HepG2 (cell line): ENCODE results near the gene STAMBPL1. TPM values are rescaled to one million over a fixed set of nuclear protein-coding genes. Genes with fewer than 3 reads are reported as not detected.
A peak's percentile ranks its signal among the peaks of the same experiment; 100 is the strongest.

Experiments used
- ATF7 ChIP-seq, 2 experiments: fragments of 450-650 bp in 1 of 2; sonication (generic) in 1 of 2; formaldehyde crosslinking in 1 of 2; IDR thresholded peaks; 2 replicates each; pipeline versions ENCODE4 v1.4.0 to v1.6.1; 2016 to 2020; ENCODE audit warnings: antibody characterized with exemption in 1 of 2, mild to moderate bottlenecking in 1 of 2, missing genetic modification reagents in 1 of 2
- CENPX ChIP-seq: sonication (generic); formaldehyde crosslinking; IDR thresholded peaks from 2 replicates; pipeline ENCODE4 v1.9.0; 2021; ENCODE audit warnings: mild to moderate bottlenecking, missing genetic modification reagents, moderate library complexity
- NFE2 ChIP-seq: sonication (generic); formaldehyde crosslinking; IDR thresholded peaks from 2 replicates; pipeline ENCODE4 v1.4.0; 2020; ENCODE audit warnings: missing genetic modification reagents
- PLSCR1 ChIP-seq: sonication (generic); formaldehyde crosslinking; IDR thresholded peaks from 2 replicates; pipeline ENCODE4 v1.5.0; 2020; ENCODE audit warnings: missing genetic modification reagents, mild to moderate bottlenecking, borderline replicate concordance
- SP1 ChIP-seq, 2 experiments: fragments of 450-650 bp in 1 of 2; sonication (generic) in 1 of 2; formaldehyde crosslinking in 1 of 2; IDR thresholded peaks; 2 replicates each; pipeline versions ENCODE4 v1.4.0 to v1.6.1; 2016 to 2020; ENCODE audit warnings: missing genetic modification reagents in 1 of 2
- TRIM24 ChIP-seq: sonication (generic); formaldehyde crosslinking; IDR thresholded peaks from 2 replicates; pipeline ENCODE4 v1.8.0; 2022; ENCODE audit warnings: mild to moderate bottlenecking, missing genetic modification reagents
- ZBTB42 ChIP-seq: sonication (generic); formaldehyde crosslinking; IDR thresholded peaks from 2 replicates; pipeline ENCODE4 v1.5.0; 2020; ENCODE audit warnings: mild to moderate bottlenecking, missing genetic modification reagents
- ZFY ChIP-seq: sonication (generic); formaldehyde crosslinking; IDR thresholded peaks from 2 replicates; pipeline ENCODE4 v1.4.0; 2020; ENCODE audit warnings: missing genetic modification reagents
- ZMAT3 ChIP-seq: sonication (generic); formaldehyde crosslinking; conservative IDR thresholded peaks from 2 replicates; pipeline ENCODE4 v1.7.0; 2021; ENCODE audit warnings: missing genetic modification reagents
- ZNF33A ChIP-seq: sonication (generic); formaldehyde crosslinking; IDR thresholded peaks from 2 replicates; pipeline ENCODE4 v1.5.1; 2020; ENCODE audit warnings: missing genetic modification reagents, mild to moderate bottlenecking, moderate library complexity, borderline replicate concordance
- ZNF747 ChIP-seq: sonication (generic); formaldehyde crosslinking; IDR thresholded peaks from 2 replicates; pipeline ENCODE4 v1.8.1; 2023; ENCODE audit warnings: missing genetic modification reagents, mild to moderate bottlenecking, borderline replicate concordance
- ZSCAN25 ChIP-seq: sonication (generic); formaldehyde crosslinking; IDR thresholded peaks from 2 replicates; pipeline ENCODE4 v1.8.0; 2022; ENCODE audit warnings: mild to moderate bottlenecking, missing genetic modification reagents
- ZSCAN31 ChIP-seq: sonication (generic); formaldehyde crosslinking; IDR thresholded peaks from 2 replicates; pipeline ENCODE4 v1.5.0; 2020; ENCODE audit warnings: low read depth, mild to moderate bottlenecking, missing genetic modification reagents
- polyA plus RNA-seq, 8 experiments: library from polyadenylated mRNA; depleted of rRNA in 3 of 8; stranded (reverse) in 7 of 8; unstranded in 1 of 8; fragments of >200 nt; fragmentation: Illumina TruSeq in 4 of 8; extraction: Trizol in 4 of 8; gene quantifications; 2 replicates each; pipeline versions ENCODE4 v1.2.1 to v1.2.3, GENCODE V29; 2011 to 2016; ENCODE audit warnings: low read depth in 4 of 8, missing spikeins in 1 of 8, mixed read lengths in 1 of 8; ENCODE audit not compliant: insufficient read depth in 1 of 8
- total RNA-seq, 5 experiments: library from RNA; depleted of rRNA; stranded (reverse); fragments of >200 nt; fragmentation: Illumina TruSeq; extraction: Trizol; gene quantifications; 2 replicates each; pipeline ENCODE4 v1.2.3, GENCODE V29; 2016; ENCODE audit warnings: low read depth in 1 of 5
- TF ChIP-seq, protein P1 (sequence below), 2 experiments: fragments of 450-650 bp in 1 of 2; sonication (generic) in 1 of 2; formaldehyde crosslinking in 1 of 2; IDR thresholded peaks; 2 replicates each; pipeline versions ENCODE4 v1.6.1 to v1.8.0; 2016 to 2022; ENCODE audit warnings: antibody characterized with exemption in 1 of 2, mild to moderate bottlenecking in 1 of 2, missing genetic modification reagents in 1 of 2
- TF ChIP-seq, protein P2 (sequence below): sonication (generic); formaldehyde crosslinking; IDR thresholded peaks from 2 replicates; pipeline ENCODE4 v1.5.1; 2020; ENCODE audit warnings: missing genetic modification reagents, mild to moderate bottlenecking, borderline replicate concordance
- TF ChIP-seq, protein P3 (sequence below): sonication (generic); formaldehyde crosslinking; IDR thresholded peaks from 2 replicates; pipeline ENCODE4 v1.9.0; 2021; ENCODE audit warnings: missing genetic modification reagents, borderline replicate concordance

Gene STAMBPL1
- total and polyA plus RNA-seq, 2 of the 13 experiments (the other 11 are each of a cell fraction or from before 2014, with no cell fraction given) = 1.4 to 1.5 TPM

GRCh38 chr10:88880282-88881076 is 434 bp downstream of the STAMBPL1 start (continued):
- TF ChIP-seq PLSCR1 (no peak), ZFY (CRISPR knock-in tag) (peak; percentile 61), ZMAT3 (CRISPR knock-in tag) (no peak), ZNF747 (CRISPR knock-in tag) (no peak), ATF7 (IDR thresholded peaks at IDR 0.05) (no peak), ATF7 (CRISPR knock-in tag; IDR thresholded peaks at IDR 0.05) (no peak), ZSCAN31 (CRISPR knock-in tag) (no peak), TRIM24 (no peak), ZSCAN25 (CRISPR knock-in tag) (peak; percentile 93), NFE2 (CRISPR knock-in tag) (no peak), SP1 (IDR thresholded peaks at IDR 0.05) (no peak), SP1 (CRISPR knock-in tag; IDR thresholded peaks at IDR 0.05) (no peak; the same call in 1 of the 2 replicates), ZBTB42 (no peak), CENPX (CRISPR knock-in tag) (no peak), ZNF33A (CRISPR knock-in tag) (no peak)
- TF ChIP-seq, protein P1, sequence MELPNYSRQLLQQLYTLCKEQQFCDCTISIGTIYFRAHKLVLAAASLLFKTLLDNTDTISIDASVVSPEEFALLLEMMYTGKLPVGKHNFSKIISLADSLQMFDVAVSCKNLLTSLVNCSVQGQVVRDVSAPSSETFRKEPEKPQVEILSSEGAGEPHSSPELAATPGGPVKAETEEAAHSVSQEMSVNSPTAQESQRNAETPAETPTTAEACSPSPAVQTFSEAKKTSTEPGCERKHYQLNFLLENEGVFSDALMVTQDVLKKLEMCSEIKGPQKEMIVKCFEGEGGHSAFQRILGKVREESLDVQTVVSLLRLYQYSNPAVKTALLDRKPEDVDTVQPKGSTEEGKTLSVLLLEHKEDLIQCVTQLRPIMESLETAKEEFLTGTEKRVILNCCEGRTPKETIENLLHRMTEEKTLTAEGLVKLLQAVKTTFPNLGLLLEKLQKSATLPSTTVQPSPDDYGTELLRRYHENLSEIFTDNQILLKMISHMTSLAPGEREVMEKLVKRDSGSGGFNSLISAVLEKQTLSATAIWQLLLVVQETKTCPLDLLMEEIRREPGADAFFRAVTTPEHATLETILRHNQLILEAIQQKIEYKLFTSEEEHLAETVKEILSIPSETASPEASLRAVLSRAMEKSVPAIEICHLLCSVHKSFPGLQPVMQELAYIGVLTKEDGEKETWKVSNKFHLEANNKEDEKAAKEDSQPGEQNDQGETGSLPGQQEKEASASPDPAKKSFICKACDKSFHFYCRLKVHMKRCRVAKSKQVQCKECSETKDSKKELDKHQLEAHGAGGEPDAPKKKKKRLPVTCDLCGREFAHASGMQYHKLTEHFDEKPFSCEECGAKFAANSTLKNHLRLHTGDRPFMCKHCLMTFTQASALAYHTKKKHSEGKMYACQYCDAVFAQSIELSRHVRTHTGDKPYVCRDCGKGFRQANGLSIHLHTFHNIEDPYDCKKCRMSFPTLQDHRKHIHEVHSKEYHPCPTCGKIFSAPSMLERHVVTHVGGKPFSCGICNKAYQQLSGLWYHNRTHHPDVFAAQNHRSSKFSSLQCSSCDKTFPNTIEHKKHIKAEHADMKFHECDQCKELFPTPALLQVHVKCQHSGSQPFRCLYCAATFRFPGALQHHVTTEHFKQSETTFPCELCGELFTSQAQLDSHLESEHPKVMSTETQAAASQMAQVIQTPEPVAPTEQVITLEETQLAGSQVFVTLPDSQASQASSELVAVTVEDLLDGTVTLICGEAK (IDR thresholded peaks at IDR 0.05) = no peak
- TF ChIP-seq, protein P1 (CRISPR knock-in tag; IDR thresholded peaks at IDR 0.05) = 0 out of 2 replicates have a peak, but pooled peaks have one; percentile 37
- TF ChIP-seq, protein P2, sequence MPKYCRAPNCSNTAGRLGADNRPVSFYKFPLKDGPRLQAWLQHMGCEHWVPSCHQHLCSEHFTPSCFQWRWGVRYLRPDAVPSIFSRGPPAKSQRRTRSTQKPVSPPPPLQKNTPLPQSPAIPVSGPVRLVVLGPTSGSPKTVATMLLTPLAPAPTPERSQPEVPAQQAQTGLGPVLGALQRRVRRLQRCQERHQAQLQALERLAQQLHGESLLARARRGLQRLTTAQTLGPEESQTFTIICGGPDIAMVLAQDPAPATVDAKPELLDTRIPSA (CRISPR knock-in tag) = 0 out of 2 replicates have a peak, but pooled peaks have one; percentile 56
- TF ChIP-seq, protein P3, sequence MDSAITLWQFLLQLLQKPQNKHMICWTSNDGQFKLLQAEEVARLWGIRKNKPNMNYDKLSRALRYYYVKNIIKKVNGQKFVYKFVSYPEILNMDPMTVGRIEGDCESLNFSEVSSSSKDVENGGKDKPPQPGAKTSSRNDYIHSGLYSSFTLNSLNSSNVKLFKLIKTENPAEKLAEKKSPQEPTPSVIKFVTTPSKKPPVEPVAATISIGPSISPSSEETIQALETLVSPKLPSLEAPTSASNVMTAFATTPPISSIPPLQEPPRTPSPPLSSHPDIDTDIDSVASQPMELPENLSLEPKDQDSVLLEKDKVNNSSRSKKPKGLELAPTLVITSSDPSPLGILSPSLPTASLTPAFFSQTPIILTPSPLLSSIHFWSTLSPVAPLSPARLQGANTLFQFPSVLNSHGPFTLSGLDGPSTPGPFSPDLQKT (CRISPR knock-in tag) = no peak
